ENCODE results near the gene GFRA4.

The GFRA4 gene

DNA sequence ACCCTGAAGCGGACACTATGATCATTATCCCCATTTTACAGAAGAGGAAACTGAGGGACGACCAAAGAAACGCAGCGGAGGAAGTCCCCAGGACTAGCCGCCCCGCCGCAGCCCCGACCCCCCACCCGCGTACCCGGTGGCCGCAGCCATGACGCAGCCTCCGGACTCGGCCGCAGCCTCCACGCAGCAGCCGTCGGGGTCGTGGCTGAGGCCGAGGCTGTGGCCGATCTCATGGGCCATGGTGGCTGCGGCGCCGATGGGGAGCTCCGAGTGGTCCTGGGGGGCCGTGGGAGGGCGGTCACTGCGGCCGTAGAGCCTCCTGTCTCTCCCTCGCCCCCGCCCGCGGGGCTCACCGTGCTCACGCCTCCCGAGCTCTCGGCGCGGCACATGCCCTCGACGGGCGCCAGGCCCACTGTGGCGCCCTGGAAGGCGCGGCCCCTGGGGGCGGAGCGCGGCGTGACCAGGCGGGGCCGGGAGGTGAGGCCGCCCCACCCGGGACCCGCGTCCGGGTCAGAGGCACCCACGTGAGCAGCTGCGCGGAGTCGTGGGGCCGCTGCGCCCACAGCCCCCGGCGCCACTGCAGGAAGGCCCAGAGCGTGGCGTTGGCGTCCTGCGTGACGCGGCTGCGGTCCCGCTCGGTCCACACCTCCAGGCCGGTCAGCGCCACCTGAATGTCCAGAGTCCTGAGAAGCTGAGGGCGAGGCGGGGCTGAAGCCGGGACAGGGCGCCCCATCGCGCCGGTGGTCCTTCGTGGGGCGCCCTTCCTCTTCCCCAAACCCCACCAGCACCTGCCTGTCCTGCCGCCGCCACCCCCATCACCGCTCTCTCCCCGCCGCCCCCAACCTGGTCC is 10.2 kb upstream of the GFRA4 start:
- DNase-seq (ENCODE audit: low spot score): no peak

GRCh38 chr20:3672547-3673171 is 9.5 kb upstream of the GFRA4 start:
- no peak for DNase-seq (ENCODE audit: low spot score)

GRCh38 chr20:3671986-3672546 is 8.9 kb upstream of the GFRA4 start:
- DNase-seq (ENCODE audit: low spot score): no peak

GRCh38 chr20:3670945-3671344 is 7.7 kb upstream of the GFRA4 start:
- DNase-seq (ENCODE audit: low spot score): no peak

- no peak for DNase-seq (ENCODE audit: low spot score)
These were observed 7.3 kb upstream of the GFRA4 start for GRCh38 chr20:3670511-3670910.

- DNase-seq (ENCODE audit: low spot score): no peak
These were observed 6.6 kb upstream of the GFRA4 start for GRCh38 chr20:3669710-3670367.

DNA sequence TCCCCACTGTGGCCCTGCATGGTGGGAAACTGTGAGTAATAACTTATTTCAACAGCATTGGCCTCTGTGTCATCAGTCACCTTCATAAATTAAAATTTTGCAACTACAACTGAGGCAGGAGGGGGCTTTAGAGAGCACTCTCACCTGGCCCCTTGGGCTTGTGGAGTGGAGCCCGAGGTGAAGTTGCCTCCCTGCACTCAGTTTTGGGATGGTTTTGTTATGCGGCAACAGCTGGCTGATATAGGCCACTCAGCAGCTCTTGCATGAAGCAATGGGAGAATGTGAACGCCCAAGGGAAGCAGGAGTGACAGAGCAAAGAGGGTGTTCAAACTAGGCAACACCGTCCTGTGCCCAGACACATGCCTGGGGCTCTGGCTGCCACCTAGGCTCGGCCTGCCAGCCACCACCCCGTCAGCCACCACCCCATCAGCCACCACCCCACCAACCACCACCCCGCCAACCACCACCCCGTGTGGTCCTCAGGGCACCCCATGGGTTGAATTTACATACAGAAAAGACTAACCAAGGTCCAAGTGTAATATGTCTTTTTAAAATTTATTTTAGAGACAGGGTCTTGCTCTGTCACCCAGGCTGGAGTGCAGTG is 4.3 kb upstream of the GFRA4 start:
- DNase-seq (ENCODE audit: low spot score): no peak

GRCh38 chr20:3663858-3664257 is 659 bp upstream of the GFRA4 start:
- DNase-seq (ENCODE audit: low spot score): no peak

- DNase-seq (ENCODE audit: low spot score): no peak
These were observed 1.2 kb downstream of the GFRA4 start for GRCh38 chr20:3661814-3662665.

DNA sequence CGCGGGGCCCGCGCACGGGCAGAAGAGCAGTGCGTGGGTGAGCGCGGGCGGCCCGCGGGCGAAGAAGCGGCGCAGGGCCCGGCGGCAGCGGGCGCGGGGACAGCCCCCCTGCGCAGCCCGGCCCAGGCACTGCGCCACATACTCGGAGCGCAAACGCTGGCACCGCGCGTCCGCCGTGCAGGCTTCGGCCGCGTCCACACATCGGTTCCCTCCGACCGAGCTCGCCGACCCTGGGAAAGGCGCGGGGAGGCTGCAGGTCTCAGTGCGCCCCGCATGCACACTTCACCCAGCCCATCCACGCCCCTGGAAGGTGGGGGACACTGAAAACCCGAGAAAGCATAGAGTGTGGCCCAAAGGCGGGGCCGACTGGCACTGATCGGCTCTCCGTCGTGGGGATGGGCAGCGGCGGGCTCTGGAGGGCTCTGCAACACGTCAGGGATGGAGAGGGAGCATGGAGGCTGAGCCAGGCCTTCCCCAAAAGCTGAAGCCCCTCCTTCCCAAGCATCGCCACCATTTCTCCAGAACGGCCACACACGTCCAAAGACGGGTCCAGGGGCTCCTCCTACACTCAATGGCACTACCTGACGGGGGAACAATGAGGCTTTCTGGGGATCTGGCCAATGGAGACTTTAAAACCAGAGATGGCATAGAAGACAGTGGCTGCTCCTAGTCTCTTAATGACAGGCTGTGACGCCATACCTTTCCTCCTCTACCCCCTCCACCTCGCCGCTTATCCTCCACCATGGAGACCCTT is 2.0 kb downstream of the GFRA4 start:
- no peak for DNase-seq (ENCODE audit: low spot score)

DNA sequence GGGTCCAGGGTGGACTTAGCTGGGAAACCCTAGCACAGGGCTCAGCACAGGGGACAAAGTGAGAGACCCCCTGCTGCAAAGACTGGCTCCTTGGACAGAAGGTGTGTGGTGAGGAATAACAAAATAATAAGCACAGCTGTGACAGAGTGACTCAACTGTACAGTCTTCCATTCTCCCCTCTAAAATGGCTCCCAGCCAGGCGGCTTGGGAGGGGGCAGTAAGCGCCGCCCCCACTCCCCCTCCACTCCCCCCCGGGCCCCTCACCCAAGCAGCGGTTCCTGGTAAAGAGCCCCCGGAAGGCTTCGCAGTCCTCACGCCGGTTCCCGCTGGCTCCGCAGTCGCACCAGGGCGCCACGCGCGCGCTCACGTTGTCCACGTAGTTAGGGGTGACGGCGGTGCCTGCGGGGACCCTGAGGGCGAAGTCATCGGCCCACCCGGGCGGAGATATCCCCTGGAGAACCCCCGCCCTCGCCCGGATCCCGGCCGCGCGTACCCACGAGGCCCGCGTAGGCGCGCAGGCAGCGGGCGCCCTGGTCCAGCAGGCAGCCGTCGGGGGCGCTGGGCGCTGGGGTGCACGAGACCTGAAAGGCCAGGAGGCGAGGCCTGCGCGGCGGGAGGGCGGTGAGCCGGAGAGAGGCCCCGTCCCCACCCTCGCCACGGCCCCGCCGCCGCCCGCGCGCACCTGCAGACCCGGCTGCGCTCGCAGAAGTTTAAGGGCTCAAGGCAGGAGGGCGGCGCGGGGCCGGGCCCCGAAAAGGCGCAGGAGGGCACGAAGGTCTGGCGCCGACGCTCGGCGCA is 2.7 kb downstream of the GFRA4 start:
- DNase-seq (ENCODE audit: low spot score): no peak

DNA sequence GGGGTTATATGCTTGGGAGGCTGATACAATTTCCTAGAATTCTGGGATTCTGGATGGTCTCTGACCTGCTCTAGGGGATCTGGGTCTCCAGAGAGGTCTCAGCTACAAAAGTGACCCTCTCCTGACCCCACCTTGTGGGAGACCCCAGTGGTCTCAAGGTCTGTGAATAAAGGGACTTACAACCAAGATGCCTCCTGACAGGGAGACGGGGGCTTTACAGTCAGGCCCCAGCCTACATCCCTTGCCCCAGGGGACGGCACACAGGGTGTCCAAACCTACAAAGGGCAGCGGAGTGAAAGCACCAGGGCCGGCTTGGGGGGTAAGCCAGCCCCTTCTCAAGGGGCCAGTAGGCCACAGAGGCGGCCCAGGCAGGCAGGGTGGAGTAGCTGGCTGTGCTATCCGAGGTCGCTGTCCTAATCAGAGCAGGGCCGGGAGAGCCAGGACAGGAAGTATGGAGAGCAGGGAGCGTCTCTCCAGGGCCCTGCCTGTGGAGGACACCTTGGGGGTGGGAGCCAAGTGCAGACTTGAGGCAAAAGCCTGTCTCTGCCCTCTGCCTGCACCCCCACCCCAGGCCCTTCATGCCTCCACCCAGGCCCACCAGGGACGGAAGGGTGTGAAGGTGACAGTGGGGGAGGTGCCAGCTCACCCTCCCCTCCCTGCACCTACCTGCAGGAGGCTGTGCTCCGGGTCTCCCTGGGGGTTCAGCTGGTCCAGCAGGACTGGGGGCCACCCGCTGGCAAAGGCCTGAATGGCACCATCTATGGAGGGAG is 3.5 kb downstream of the GFRA4 start:
- no peak for DNase-seq (ENCODE audit: low spot score)

DNA sequence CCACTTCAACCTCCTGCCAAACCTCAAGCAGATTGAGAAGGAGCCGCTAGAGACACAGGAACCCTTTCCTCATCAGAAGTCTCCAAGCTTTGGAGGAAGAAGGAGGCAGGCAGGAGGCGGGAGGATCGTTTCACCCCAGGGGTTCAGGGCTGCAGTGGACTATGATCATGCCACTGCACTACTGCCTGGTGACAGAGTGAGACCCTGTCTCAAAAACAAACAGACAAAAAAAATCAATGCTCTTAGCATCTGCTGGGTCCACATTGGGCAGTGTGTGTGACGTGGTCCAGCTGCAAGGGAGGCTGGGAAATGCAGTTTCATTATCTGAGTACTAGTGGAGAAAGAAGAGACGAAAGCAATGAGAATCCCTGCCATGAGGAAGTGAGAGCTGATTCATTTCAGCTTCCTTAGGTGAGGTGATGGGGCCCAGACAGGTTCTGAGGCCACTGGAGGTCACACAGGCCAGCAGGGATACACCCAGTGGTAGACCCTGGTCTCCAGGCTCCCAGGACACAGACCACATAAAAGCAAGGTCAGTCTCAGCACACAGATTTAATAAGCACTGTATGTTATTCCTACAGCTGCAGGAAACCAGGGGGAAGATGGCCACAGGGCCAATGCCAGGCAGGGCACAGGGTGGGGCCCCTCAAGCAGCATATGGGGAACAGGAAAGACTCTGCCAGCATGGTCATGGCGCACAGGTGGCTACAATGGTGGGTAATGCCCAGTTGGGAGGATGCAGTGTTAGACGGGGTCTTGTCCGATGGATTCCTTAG is 4.3 kb downstream of the GFRA4 start:
- DNase-seq (ENCODE audit: low spot score): no peak

DNA sequence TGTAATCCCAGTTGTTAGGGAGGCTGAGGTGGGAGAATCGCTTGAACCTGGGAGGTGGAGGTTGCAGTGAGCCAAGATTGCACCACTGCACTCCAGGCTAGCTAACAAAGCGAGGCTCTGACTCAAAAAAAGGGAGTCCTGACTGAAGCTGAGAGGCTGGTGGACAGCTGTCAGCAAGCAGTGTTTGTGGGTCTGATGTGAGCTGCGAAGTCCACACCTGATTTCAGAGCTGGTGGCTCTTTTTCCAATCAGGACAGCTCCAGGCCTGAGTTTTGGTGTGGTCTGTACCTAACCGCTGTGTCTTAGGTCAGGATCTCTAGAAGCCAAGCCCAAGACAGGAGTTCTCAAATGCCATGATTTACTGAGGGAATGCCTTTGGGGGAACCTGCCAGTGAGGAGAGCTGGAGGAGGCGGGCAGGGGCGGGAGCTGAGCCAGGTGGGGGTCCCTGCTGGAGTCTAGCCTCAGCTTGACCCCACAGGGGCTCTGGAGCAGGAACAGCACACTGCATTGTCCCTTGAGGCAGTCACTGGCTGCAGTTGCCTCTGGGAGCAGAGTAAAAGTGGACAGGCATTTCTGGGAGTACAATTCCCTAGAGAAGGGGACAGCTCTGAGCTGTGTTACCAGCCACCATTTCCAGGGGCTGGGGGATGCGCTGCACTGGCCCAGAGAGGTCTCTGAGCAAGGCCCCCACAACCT is 5.0 kb downstream of the GFRA4 start:
- DNase-seq (ENCODE audit: low spot score): no peak

GRCh38 chr20:3655131-3655405 is 8.1 kb downstream of the GFRA4 start:
- DNase-seq (ENCODE audit: low spot score): no peak

GRCh38 chr20:3654326-3655130 is 8.7 kb downstream of the GFRA4 start:
- DNase-seq (ENCODE audit: low spot score): peak; percentile 56

DNA sequence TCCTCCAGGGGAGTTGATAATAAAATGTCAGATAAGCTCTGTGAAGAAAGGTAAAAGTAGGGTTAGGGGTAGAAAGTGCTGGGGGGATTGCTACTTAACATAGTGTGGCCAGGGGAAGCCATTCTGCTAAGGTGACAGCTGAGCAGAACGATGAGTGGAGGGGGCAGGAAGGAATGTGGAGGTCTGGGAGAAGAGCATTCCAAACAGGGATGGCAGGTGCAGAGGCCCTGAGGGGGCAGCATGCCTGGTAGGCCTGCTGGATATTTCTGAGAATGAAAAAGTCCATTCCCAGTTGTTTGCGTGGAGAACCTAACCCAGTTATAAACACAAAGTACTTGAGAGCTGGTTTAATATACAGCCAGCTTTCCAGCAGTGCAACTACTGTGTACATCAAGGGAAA is 9.3 kb downstream of the GFRA4 start:
- no peak for DNase-seq (ENCODE audit: low spot score)

Data from cerebellar cortex (tissue), 1 donor.